Activated CD4-positive, alpha-beta T cell treated with anti-CD3 and anti-CD28 coated beads for 48 hours (primary cell): Measurements from ENCODE around the gene ATP8A2.
"Not testable (repeated sequence)": the region's sequence is repeated elsewhere in the genome, so short reads cannot be mapped to it uniquely, and the experiment has no call there.

Source experiments
- DNase-seq: peaks from one replicate; pipeline ENCODE4 v3.0.0-alpha.2; 2020

The ATP8A2 gene

DNA sequence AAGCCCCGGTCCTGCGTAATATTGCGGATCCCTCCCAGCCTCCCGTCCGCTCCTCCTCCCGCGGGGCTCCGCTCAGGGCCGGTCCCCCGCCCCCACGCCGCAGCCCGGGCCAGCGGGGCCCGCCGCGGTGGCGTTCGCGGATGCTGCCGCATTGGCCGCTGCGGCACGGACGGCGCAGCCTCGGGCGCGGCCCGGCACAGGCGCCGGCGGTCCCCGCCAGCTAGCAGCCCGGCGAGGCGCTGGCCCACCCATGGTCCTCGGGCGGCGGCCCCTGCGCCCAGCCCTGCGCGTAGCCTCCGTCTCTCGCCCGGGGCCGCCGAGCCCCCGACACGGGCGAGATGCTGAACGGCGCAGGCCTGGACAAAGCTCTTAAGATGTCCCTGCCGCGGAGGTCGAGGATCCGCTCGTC, at the start of gene ATP8A2:
Gene ATP8A2, plus strand, starts transcription at position 100 of the 409 bp plus-strand sequence. Its CDS starts 239 bp downstream, at position 339.
- DNase-seq = no peak

DNA sequence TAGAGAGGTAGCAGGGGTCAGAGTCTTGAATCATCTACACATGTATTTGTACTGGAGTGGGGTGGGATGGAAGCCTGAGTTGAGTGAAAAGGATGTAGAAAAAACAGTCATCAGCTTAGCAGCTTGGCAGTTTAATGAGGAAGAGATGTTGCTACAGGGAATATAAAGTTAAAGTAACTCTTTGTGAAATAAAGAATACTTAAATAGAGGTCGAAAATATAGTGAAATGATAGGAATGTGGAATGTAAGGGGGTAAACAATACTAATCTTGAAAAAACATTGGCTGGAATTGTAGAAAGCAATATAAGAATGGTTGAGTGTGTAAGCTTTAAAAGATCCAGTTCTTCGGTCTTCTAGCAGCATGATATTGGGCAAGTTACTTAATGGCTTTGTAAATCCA, 47.7 kb upstream of the ATP8A2 start:
- no peak for DNase-seq

DNA sequence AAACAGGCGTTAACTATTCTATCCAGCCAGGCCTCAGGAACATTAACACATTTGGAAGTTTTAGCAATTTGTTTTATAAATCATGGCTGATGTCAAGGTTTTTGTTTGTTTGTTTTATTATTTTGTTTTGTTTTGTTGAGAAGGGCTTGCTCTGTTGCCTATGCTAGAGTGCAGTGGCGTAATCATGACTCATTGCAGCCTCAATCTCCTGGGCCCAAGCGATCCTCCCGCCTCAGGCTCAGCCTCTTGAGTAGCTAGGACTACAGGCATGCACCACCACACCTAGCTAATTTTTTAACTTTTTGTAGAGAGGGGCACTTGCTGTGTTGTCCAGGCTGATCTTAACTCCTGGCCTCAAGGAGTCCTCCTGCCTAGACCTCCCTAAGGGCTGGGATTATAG, 42.1 kb upstream of the ATP8A2 start:
- no peak for DNase-seq

DNA sequence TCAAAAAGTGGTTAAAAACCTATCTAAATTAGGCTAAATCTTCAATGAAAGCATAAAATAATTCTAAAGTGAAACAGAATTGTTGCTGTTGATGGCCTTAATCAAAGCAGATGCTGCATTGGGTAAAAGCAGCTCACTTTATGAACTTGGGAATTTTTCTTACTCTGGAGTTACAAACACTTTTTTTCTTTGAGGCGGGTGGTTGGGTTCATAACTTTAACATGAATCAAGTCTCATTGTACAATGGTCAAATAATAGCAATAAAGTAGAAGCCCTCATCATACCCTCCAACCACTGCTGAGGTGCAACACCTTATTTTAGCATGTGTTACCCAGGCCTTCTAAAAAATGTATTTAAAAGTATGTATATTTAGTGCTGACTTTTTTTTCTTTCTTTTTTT, 41.2 kb upstream of the ATP8A2 start:
- DNase-seq = no peak

DNA sequence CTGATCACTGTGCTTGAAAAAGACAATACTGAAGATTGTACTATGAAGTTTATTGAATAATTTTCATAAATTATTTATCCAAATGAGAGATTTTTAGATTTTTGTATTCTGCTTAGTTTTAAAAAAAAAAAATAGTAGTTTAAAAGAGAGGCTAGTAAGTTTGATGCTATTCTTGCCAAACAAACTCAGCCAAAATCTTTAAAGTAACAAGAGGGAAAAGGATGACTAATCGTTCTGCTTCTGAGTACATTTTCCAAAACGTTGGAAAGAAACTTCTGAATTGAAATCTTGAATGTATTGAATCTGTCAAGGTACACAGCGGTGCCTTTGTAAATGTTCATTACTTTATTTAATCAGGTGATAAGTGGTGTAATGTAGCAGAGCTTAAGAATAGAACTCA, 35.9 kb upstream of the ATP8A2 start:
- DNase-seq = no peak

DNA sequence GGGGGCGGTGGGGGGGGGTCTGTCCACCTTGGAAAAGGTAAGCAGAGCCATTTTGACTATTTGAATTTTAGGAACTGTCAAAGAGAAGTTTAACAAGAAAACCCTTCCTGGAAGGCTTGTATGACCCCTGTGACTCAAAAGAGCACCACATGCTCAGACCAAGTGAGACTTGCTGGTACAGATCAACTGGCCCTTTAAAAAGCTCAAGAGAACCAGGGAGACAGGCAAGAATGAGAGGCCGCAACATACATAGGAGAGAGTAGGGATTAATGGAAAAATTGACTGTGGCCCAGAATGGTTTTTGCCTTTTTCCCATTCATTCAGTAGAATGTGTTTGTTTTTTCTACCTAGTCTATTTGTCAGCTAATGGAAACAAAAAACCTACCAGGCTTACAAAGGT, 26.2 kb upstream of the ATP8A2 start:
- no peak for DNase-seq

- no peak for DNase-seq
Observed at GRCh38 chr13:25347151-25347550, 24.6 kb upstream of the ATP8A2 start.

DNA sequence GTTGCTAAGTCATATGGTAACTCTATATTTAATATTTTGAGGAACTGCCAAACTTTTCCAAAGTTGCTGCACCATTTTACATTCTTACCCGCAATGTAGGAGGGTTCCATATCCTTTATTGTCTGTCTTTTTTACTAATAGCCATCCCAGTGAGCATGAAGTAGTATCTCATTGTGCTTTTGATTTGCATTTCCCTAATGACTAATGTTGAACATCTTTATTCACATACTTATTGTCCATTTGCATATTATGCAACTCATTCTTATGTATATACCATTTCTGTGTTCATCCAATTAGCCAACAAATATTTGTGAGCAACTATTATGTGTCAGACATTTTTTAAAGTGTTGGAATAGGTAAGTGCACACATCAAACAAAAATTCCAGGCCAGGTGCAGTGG, 20.4 kb upstream of the ATP8A2 start:
- no peak for DNase-seq

GRCh38 chr13:25352230-25352629, 19.5 kb upstream of the ATP8A2 start:
- no peak for DNase-seq

- no peak for DNase-seq
Observed at GRCh38 chr13:25352806-25353205, 19.0 kb upstream of the ATP8A2 start.

DNA sequence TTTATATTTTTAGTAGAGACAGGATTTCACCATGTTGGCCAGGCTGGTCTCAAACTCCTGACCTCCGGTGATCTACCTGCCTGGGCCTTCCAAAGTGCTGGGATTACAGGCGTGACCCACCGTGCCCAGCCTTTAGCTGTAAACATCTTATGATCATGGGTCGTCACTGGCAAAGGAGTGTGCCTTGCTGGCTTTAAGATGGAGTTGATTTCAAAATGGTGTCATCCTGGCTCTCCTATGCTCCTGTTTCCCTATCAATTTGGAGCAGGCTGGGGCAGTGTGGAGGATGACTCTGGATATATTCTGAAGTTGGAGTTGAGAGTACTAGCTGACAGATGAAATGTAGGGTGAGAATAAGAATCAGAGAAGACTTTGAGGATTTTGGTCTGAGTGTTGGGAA, 18.4 kb upstream of the ATP8A2 start:
- DNase-seq = no peak

GRCh38 chr13:25354377-25354776, 17.4 kb upstream of the ATP8A2 start:
- no peak for DNase-seq

DNA sequence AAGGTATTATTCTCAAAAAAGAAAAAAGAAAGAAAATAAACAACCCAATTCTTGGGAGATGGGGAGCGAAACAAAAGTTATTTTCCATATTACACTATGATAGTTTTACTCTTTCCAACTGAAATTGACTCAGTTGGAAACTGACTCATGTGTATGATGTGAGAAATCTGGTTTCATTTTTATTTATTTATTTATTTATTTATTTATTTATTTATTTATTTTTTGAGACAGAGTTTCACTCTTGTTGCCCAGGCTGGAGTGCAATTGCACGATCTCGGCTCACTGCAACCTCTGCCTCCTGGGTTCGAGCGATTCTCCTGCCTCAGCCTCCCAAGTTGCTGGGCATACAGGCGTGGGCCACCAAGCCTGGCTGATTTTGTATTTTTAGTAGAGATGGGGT, 11.3 kb upstream of the ATP8A2 start:
- DNase-seq = not testable (repeated sequence)

GRCh38 chr13:25365720-25366235, 6.0 kb upstream of the ATP8A2 start:
- no peak for DNase-seq

DNA sequence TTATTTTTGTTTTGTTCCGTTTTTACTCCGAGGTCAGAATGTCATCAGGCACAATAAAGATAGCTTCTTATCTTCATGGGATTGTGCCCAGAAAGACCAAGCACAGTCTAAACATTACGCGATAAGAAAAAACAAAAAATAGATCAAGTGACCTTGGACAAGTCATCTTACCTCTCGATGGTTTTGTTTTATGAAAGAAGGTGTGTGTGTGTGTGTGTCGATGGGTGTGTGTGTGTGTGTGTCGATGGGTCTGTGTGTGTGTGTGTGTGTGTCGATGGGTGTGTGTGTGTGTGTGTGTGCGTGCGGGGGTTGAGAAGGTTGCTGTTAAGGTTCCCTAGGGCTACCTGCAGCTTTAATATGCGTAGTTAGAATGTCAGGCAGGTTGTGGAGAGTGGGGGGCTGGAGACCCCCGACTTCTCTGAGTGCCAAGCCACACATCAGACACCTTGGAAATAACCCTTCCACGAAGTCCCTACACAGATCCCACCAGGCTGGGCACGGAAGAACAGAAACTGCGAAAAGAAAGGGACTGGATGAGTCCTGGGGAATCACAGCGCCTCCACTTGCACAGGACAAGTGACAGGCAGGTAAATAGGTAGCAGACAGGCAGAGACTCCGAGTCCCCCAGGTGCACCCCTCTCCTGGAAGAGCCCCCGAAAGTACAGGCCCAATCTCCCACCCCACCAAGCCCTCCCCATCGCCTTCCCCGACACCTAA, 458 bp upstream of the ATP8A2 start:
- no peak for DNase-seq

GRCh38 chr13:25372284-25373081, 709 bp downstream of the ATP8A2 start:
- no peak for DNase-seq

DNA sequence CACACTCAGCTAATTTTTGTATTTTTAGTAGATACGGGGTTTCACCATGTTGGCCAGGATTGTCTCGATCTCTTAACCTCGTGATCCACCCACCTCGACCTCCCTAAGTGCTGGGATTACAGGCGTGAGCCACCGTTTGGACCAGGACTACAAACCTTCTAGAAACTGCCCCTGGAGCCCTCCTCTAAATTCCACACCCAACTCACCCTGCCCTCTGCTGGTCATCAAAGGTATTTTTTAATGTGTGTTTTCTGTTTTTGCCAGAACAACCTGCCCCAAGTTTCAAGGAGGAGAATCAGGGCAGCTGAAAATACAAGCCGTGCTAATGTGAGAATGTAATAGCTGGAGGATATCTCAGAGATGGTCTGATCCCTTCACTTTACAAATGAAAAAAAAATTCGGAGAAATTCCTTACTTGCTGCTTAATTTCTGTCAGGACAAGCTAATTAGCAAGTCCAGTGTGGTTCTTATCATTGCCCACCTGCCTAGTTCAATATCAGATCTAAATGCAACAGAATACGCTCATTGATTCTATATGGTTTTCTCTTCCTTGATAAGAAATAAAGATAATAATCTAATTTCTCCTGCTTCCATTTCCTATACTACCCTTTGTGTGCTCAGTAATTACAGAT, 4.1 kb downstream of the ATP8A2 start:
- peak; percentile 33 for DNase-seq

DNA sequence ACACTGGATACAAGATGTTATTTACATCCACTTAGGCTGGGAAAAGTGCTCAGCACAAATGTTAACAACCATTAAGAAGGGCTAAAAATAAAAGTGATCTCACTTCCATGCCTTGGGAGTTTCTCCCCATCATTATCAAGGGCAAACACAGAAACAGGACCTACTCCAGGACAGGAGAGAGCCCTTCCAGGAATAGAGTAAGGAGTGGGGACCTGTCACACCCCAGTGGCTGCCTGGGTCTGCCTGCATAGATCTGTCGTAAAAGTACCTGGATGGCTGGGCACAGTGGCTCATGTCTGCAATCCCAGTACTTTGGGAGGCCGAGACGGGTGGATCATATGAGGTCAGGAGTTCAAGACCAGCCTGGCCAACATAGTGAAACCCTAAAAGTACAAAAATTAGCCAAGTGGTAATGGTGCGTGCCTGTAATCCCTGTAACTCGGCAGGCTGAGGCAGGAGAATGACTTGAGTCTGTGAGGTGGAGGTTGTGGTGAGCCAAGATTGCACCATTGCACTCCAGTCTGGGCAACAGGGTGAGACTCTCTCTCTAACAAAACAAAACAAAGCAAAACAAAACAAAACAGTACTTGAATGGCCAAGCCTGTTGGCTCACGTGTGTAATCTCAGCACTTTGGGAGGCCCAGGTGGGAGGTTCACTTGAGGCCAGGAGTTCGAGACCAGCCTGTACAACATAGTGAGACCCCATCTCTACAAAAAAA, 5.6 kb downstream of the ATP8A2 start:
- DNase-seq = no peak

DNA sequence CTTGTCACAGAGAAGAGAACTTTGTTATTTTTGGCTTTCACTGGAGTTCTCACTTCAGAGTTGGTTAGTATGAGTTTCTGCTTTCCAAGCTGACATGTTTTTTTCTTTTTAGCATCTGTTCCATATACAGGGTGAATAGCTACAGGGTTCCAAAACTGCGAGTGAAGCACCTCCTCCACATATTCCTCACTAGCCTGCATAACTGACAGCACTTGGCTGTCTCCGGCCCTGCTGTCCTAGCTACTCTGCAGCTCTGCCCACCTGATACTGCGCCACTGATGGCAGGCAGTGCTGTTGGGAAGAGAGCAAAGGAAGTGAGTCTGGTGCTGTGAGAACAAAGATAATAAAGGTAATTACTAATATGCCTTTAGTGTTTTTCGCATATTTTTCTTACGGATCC, 6.8 kb downstream of the ATP8A2 start:
- DNase-seq = no peak

DNA sequence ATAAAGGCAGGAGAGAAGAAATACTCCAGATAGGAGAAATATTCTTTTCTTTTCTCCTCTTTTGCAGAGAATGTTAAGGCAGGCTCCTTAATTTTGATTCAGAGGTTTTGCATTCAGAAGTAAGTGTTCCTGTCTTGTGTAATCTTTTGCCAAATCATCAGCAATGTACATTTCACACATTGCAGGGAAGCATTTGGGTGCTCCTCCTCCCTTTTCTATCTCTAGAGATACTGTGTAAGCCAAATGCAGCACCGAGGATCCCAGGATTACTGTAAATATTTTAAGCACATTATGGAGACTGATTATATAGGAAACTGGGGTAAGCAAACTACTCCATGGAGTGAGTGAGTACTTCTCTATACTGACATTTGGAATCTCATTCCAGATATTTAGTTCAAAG, 7.2 kb downstream of the ATP8A2 start:
- no peak for DNase-seq

GRCh38 chr13:25380082-25380481, 8.3 kb downstream of the ATP8A2 start:
- no peak for DNase-seq

DNA sequence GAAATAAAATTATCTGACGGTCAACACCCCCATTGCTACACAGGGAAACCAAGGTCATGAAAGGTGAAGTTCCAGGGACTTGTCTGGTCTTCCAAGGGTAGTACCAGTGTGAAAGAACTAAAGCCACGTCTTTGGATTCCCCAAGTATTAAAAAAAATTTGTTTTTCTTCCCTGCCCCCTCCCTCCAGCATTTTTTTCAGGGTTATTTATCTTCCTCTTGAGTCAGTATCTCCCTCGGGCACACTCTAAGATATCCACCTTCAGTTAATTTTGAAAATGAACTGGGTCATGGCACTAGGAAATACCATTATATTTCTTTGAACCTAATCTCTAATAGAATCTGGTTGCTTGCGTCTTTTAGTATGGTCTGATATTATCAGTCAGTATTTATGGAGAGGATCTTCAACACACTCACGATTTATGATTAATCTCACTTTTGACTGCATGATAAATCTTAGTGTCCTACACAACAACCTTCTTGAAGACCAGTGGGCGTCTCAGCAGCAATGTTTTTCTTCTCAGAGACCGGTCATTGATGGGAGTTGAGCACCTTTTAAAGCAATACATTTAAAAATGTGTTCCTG, 9.1 kb downstream of the ATP8A2 start:
- no peak for DNase-seq
